ENCODE results near the gene OR6B3.

DNA sequence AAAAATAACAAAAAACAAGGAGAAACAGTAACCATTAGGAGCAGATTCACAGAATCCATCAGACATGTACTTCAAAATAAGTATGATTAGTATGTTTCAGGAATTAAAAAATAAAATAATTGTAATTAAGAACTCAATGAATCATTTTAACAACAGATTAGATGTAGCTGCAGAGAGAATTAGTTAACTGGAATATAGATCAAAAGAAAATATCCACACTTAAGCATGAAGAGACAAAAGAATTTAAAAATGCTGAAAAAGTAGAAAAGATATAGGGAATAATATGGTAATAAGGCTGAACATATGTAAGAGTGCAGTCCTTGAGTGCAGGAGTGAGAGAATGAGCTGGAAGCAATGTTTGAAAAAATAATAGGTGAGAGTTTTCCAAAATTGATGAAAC, 24.1 kb upstream of the OR6B3 start:
- TF ChIP-seq, protein P1, sequence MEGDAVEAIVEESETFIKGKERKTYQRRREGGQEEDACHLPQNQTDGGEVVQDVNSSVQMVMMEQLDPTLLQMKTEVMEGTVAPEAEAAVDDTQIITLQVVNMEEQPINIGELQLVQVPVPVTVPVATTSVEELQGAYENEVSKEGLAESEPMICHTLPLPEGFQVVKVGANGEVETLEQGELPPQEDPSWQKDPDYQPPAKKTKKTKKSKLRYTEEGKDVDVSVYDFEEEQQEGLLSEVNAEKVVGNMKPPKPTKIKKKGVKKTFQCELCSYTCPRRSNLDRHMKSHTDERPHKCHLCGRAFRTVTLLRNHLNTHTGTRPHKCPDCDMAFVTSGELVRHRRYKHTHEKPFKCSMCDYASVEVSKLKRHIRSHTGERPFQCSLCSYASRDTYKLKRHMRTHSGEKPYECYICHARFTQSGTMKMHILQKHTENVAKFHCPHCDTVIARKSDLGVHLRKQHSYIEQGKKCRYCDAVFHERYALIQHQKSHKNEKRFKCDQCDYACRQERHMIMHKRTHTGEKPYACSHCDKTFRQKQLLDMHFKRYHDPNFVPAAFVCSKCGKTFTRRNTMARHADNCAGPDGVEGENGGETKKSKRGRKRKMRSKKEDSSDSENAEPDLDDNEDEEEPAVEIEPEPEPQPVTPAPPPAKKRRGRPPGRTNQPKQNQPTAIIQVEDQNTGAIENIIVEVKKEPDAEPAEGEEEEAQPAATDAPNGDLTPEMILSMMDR (IDR thresholded peaks at IDR 0.05), result no peak
- TF ChIP-seq POLR2A (IDR thresholded peaks at IDR 0.05), result no peak
